WTC11 (cell line): ENCODE measurements around the gene C4BPA. TPM values are rescaled to one million over a fixed set of nuclear protein-coding genes. Genes with fewer than 3 reads are reported as not detected.

ENCODE experiments used
- ATAC-seq: fragments of 200-7000 bp; cut with Tn5 transposase; 2 replicates; pipeline ENCODE4 v1.10.0; 2021; ENCODE audit warnings: mild to moderate bottlenecking, moderate library complexity
- CTCF ChIA-PET: fragments of 300-600 bp; sonication (Branson Sonifier 250); formaldehyde crosslinking; loops from one replicate; lab custom pipeline; 2021; ENCODE audit warnings: antibody characterized with exemption; lab: Charles Lee
- POLR2A ChIA-PET: fragments of 350-600 bp; sonication (Branson Sonifier 250); formaldehyde crosslinking; loops from one replicate; lab custom pipeline; 2021; ENCODE audit warnings: antibody characterized with exemption; lab: Charles Lee
- DNase-seq: peaks from one replicate; pipeline ENCODE4 v3.0.0; 2021; ENCODE audit warnings: low spot score
- H3K27ac Mint-ChIP-seq: 2 replicates; pipeline ENCODE4 v1.8.0; 2021; ENCODE audit warnings: mixed read lengths
- H3K27me3 Mint-ChIP-seq: 2 replicates; pipeline ENCODE4 v1.8.0; 2021; ENCODE audit warnings: low read depth, mild to moderate bottlenecking, moderate library complexity, mixed read lengths
- H3K36me3 Mint-ChIP-seq: 2 replicates; pipeline ENCODE4 v1.8.0; 2021; ENCODE audit warnings: mixed read lengths
- H3K4me1 Mint-ChIP-seq: 2 replicates; pipeline ENCODE4 v1.8.0; 2022; ENCODE audit warnings: mixed read lengths
- H3K4me3 Mint-ChIP-seq: 2 replicates; pipeline ENCODE4 v1.8.0; 2021; ENCODE audit warnings: mild to moderate bottlenecking, moderate library complexity, mixed read lengths
- H3K9me3 Mint-ChIP-seq: 2 replicates; pipeline ENCODE4 v1.8.0; 2021; ENCODE audit warnings: mixed read lengths
- CREM ChIP-seq: sonication (generic); formaldehyde crosslinking; IDR thresholded peaks from 2 replicates; pipeline ENCODE4 v1.8.1; 2022; ENCODE audit warnings: mild to moderate bottlenecking, missing genetic modification reagents, moderate library complexity
- FOXP1 ChIP-seq: sonication (generic); formaldehyde crosslinking; IDR thresholded peaks from 2 replicates; pipeline ENCODE4 v1.8.0; 2022; ENCODE audit warnings: missing genetic modification reagents, mild to moderate bottlenecking, moderate library complexity, borderline replicate concordance
- FOXP4 ChIP-seq: sonication (generic); formaldehyde crosslinking; IDR thresholded peaks from 2 replicates; pipeline ENCODE4 v1.8.0; 2022; ENCODE audit warnings: mild to moderate bottlenecking, missing genetic modification reagents
- JAZF1 ChIP-seq: fragments of 250-450 bp; sonication (Bioruptor Pico); IDR thresholded peaks from 2 replicates; pipeline ENCODE4 v1.9.0; 2021; ENCODE audit warnings: moderate library complexity, mild to moderate bottlenecking, inconsistent platforms
- MYBL2 ChIP-seq: sonication (generic); formaldehyde crosslinking; IDR thresholded peaks from 2 replicates; pipeline ENCODE4 v1.8.1; 2023; ENCODE audit warnings: mild to moderate bottlenecking, moderate library complexity, missing genetic modification reagents
- PREB ChIP-seq: sonication (generic); formaldehyde crosslinking; IDR thresholded peaks from 2 replicates; pipeline ENCODE4 v1.8.1; 2022; ENCODE audit warnings: mild to moderate bottlenecking, missing genetic modification reagents, moderate library complexity, borderline replicate concordance
- RELA ChIP-seq: sonication (generic); formaldehyde crosslinking; IDR thresholded peaks from 2 replicates; pipeline ENCODE4 v1.8.1; 2022; ENCODE audit warnings: missing genetic modification reagents, mild to moderate bottlenecking, borderline replicate concordance
- TEAD4 ChIP-seq: sonication (generic); formaldehyde crosslinking; IDR thresholded peaks from 2 replicates; pipeline ENCODE4 v1.8.0; 2022; ENCODE audit warnings: mild to moderate bottlenecking, missing genetic modification reagents
- USF1 ChIP-seq: sonication (generic); formaldehyde crosslinking; IDR thresholded peaks from 2 replicates; pipeline ENCODE4 v1.8.0; 2022; ENCODE audit warnings: mild to moderate bottlenecking, missing genetic modification reagents
- ZBTB21 ChIP-seq: sonication (generic); formaldehyde crosslinking; IDR thresholded peaks from 2 replicates; pipeline ENCODE4 v1.8.1; 2023; ENCODE audit warnings: mild to moderate bottlenecking, missing genetic modification reagents, borderline replicate concordance
- ZBTB43 ChIP-seq: sonication (generic); formaldehyde crosslinking; IDR thresholded peaks from 2 replicates; pipeline ENCODE4 v1.8.1; 2023; ENCODE audit warnings: mild to moderate bottlenecking, missing genetic modification reagents
- ZNF219 ChIP-seq: sonication (generic); formaldehyde crosslinking; IDR thresholded peaks from 2 replicates; pipeline ENCODE4 v1.8.0; 2023; ENCODE audit warnings: missing genetic modification reagents, mild to moderate bottlenecking, borderline replicate concordance
- ZNF416 ChIP-seq: fragments of 250-450 bp; sonication (Bioruptor Pico); IDR thresholded peaks from 2 replicates; pipeline ENCODE4 v1.9.0; 2021; ENCODE audit warnings: mild to moderate bottlenecking, inconsistent platforms
- ZNF425 ChIP-seq: fragments of 250-450 bp; sonication (Bioruptor Pico); conservative IDR thresholded peaks from 2 replicates; pipeline ENCODE4 v1.9.0; 2021; ENCODE audit warnings: mild to moderate bottlenecking
- ZSCAN18 ChIP-seq: fragments of 250-450 bp; sonication (Bioruptor Pico); IDR thresholded peaks from 2 replicates; pipeline ENCODE4 v2.1.2; 2022; ENCODE audit warnings: mild to moderate bottlenecking, moderate library complexity
- total RNA-seq: library from RNA; stranded (reverse); gene quantifications from 3 replicates; pipeline ENCODE4 v1.2.3, GENCODE V29; 2021

The C4BPA gene
- total RNA-seq, 1 experiment from 2014 or later: 0.39 TPM

GRCh38 chr1:207174913-207175312, 70.9 kb downstream of the C4BPA start:
- H3K27ac Mint-ChIP-seq: no peak overlapping the region
- H3K9me3 Mint-ChIP-seq: no peaks in the 10 kb centered on the region
- DNase-seq: no peak
- no peaks in the 10 kb centered on the region for H3K36me3 Mint-ChIP-seq
- H3K4me3 Mint-ChIP-seq: no peak overlapping the region
- no peaks in the 10 kb centered on the region for H3K27me3 Mint-ChIP-seq
- ATAC-seq: no peak
- TF ChIP-seq FOXP4 (CRISPR knock-in tag) (no peak), TEAD4 (CRISPR knock-in tag) (no peak), ZSCAN18 (CRISPR knock-in tag) (no peak), ZBTB21 (CRISPR knock-in tag) (no peak), ZBTB43 (CRISPR knock-in tag) (no peak), ZNF425 (CRISPR knock-in tag) (no peak), RELA (CRISPR knock-in tag) (no peak), CREM (CRISPR knock-in tag) (no peak), ZNF416 (CRISPR knock-in tag) (no peak), JAZF1 (no peak), USF1 (no peak)
- ChIA-PET CTCF (no interaction called here), POLR2A (no interaction called here)
- H3K4me1 Mint-ChIP-seq: no peaks in the 10 kb centered on the region

- no peak for TF ChIP-seq USF1
- no peak for TF ChIP-seq ZNF219
- no peak for TF ChIP-seq FOXP1
- TF ChIP-seq MYBL2 (CRISPR knock-in tag): no peak
- TF ChIP-seq ZBTB43 (CRISPR knock-in tag): no peak
- no peak for TF ChIP-seq PREB (CRISPR knock-in tag)
- no peaks in the 10 kb centered on the region for H3K4me1 Mint-ChIP-seq
- no peak overlapping the region for H3K4me3 Mint-ChIP-seq
- H3K36me3 Mint-ChIP-seq: no peaks in the 10 kb centered on the region
- ATAC-seq (no peak), DNase-seq (no peak)
- no peaks in the 10 kb centered on the region; the same call in 1 of the 2 replicates for H3K27me3 Mint-ChIP-seq
- no peak overlapping the region for H3K27ac Mint-ChIP-seq
- ChIA-PET CTCF (interaction anchor here (1.0 kb wide), 1 partner anchor 226 kb away, joined by 3 read pairs; no protein-coding TSS in a partner anchor), POLR2A (no interaction called here)
- H3K9me3 Mint-ChIP-seq: no peaks in the 10 kb centered on the region
Observed at GRCh38 chr1:207179036-207179435, 75.0 kb downstream of the C4BPA start.
